Activated T-helper 1 cell treated with anti-CD3 and anti-CD28 coated beads, Interleukin-12 subunit alpha, Interleukin-12 subunit beta, Interleukin-2, Interleukin-4 antibody, amounts not matched to agents 30 ng/mL and 10 ng/mL and 1 ng/mL, durations not matched to agents 14 hours and 24 hours and 36 hours (primary cell): ENCODE results near the gene RNF208. TPM values are rescaled to one million over a fixed set of nuclear protein-coding genes. Genes with fewer than 3 reads are reported as not detected.
"Not testable (repeated sequence)": the region's sequence is repeated elsewhere in the genome, so short reads cannot be mapped to it uniquely, and the experiment has no call there.

Experiments used
- DNase-seq: peaks from one replicate; pipeline ENCODE4 v3.0.0; 2021; ENCODE audit warnings: low spot score
- H3K27ac Mint-ChIP-seq: one replicate; pipeline ENCODE4 v1.8.0; 2021; ENCODE audit warnings: mild to moderate bottlenecking, mixed read lengths
- H3K27me3 Mint-ChIP-seq: one replicate; pipeline ENCODE4 v1.8.0; 2022; ENCODE audit warnings: mild to moderate bottlenecking, moderate library complexity, mixed read lengths; ENCODE audit not compliant: insufficient read depth
- H3K36me3 Mint-ChIP-seq: one replicate; pipeline ENCODE4 v1.8.0; 2021; ENCODE audit warnings: low read depth, mixed read lengths
- H3K4me1 Mint-ChIP-seq: one replicate; pipeline ENCODE4 v1.8.0; 2021; ENCODE audit warnings: low read depth, mixed read lengths
- H3K4me3 Mint-ChIP-seq: one replicate; pipeline ENCODE4 v1.8.0; 2021; ENCODE audit warnings: mild to moderate bottlenecking, moderate library complexity, mixed read lengths
- H3K9me3 Mint-ChIP-seq: one replicate; pipeline ENCODE4 v1.8.0; 2021; ENCODE audit warnings: mixed read lengths
- intact Hi-C: fragments of 100-400 bp; cut with micrococcal nuclease; formaldehyde crosslinking; loops from one replicate; pipeline ENCODE4 v1.15.1; 2024
- total RNA-seq: library from RNA; stranded (reverse); gene quantifications from 2 replicates; pipeline ENCODE4 v1.2.3, GENCODE V29; 2022

The RNF208 gene
- total RNA-seq, 1 donor from 2014 or later, result 11.0 TPM

GRCh38 chr9:137240841-137241489, 18.9 kb upstream of the RNF208 start, which contains the start of gene TUBB4B:
Gene TUBB4B (plus strand): TSS chr9:137241287. CDS start chr9:137241361, 74 bp downstream.
- intact Hi-C loops, result loop anchor here (1.0 to 5.0 kb wide), 9 partner anchors 14 to 450 kb away; partner anchors contain the start of genes ANAPC2, EXD3, MRPL41 and NELFB
- Mint-ChIP-seq H3K36me3 (peaks cover 23% of the 10 kb centered on the region), H3K27me3 (no peaks in the 10 kb centered on the region), H3K27ac (peak within 1 kb of the TSS; percentile 91), H3K9me3 (no peaks in the 10 kb centered on the region), H3K4me1 (peaks cover 22% of the 10 kb centered on the region), H3K4me3 (peak within 1 kb of the TSS; percentile 92)
- DNase-seq, result peak; percentile 98

- H3K27ac Mint-ChIP-seq, result no peak overlapping the region
- peaks cover 22% of the 10 kb centered on the region for H3K4me1 Mint-ChIP-seq
These were observed 18.3 kb upstream of the RNF208 start for GRCh38 chr9:137240318-137240840.

GRCh38 chr9:137239541-137240200, 17.6 kb upstream of the RNF208 start:
- intact Hi-C loops, result loop anchor here (2.0 to 5.0 kb wide), 4 partner anchors 183 to 449 kb away; partner anchors contain the start of genes EXD3, NOXA1, NPDC1 and TMEM141
- peaks cover 23% of the 10 kb centered on the region for H3K36me3 Mint-ChIP-seq
- H3K9me3 Mint-ChIP-seq, DNase-seq, H3K27me3 Mint-ChIP-seq: not testable (repeated sequence)
- peaks cover 22% of the 10 kb centered on the region for H3K4me1 Mint-ChIP-seq
- H3K4me3 Mint-ChIP-seq, result peak overlapping the region; percentile 83
- peak overlapping the region; percentile 58 for H3K27ac Mint-ChIP-seq

More at GRCh38 chr9:137240318-137240840, 18.3 kb upstream of the RNF208 start:
- peaks cover 23% of the 10 kb centered on the region for H3K36me3 Mint-ChIP-seq
- intact Hi-C loops, result loop anchor here (2.0 to 5.0 kb wide), 4 partner anchors 182 to 450 kb away; partner anchors contain the start of genes EXD3, NOXA1, NPDC1 and TMEM141
- no peaks in the 10 kb centered on the region for H3K9me3 Mint-ChIP-seq
- peak; percentile 68 for DNase-seq
- no peaks in the 10 kb centered on the region for H3K27me3 Mint-ChIP-seq
- peak overlapping the region; percentile 83 for H3K4me3 Mint-ChIP-seq

GRCh38 chr9:137237759-137238726, 16.0 kb upstream of the RNF208 start:
- Mint-ChIP-seq H3K27me3 (peaks cover 5% of the 10 kb centered on the region), H3K27ac (no peak overlapping the region), H3K4me3 (no peak overlapping the region), H3K36me3 (peaks cover 14% of the 10 kb centered on the region), H3K4me1 (peaks cover 9% of the 10 kb centered on the region), H3K9me3 (no peaks in the 10 kb centered on the region)
- intact Hi-C loops, result no loop called here
- no peak for DNase-seq

GRCh38 chr9:137236936-137237421, 14.9 kb upstream of the RNF208 start:
- no peaks in the 10 kb centered on the region for H3K9me3 Mint-ChIP-seq
- peaks cover 4% of the 10 kb centered on the region for H3K36me3 Mint-ChIP-seq
- H3K27me3 Mint-ChIP-seq, result peaks cover 5% of the 10 kb centered on the region
- DNase-seq, result no peak
- no peaks in the 10 kb centered on the region for H3K4me1 Mint-ChIP-seq
- no peak overlapping the region for H3K4me3 Mint-ChIP-seq
- H3K27ac Mint-ChIP-seq, result no peak overlapping the region
- intact Hi-C loops, result loop anchor here (1.0 kb wide), 4 partner anchors 10 to 119 kb away; partner anchors contain the start of genes NELFB and RNF224

- peaks cover 4% of the 10 kb centered on the region for H3K36me3 Mint-ChIP-seq
- H3K9me3 Mint-ChIP-seq, result no peaks in the 10 kb centered on the region
- peaks cover 5% of the 10 kb centered on the region for H3K27me3 Mint-ChIP-seq
- peak; percentile 83 for DNase-seq
- no peak overlapping the region for H3K27ac Mint-ChIP-seq
- H3K4me3 Mint-ChIP-seq, result no peak overlapping the region
- intact Hi-C loops, result loop anchor here (1.0 kb wide), 4 partner anchors 9 to 118 kb away; partner anchors contain the start of genes NELFB and RNF224
- H3K4me1 Mint-ChIP-seq, result no peaks in the 10 kb centered on the region
These were observed 14.3 kb upstream of the RNF208 start for GRCh38 chr9:137236238-137236935.

GRCh38 chr9:137235424-137236237, 13.6 kb upstream of the RNF208 start:
- H3K9me3 Mint-ChIP-seq, result no peaks in the 10 kb centered on the region
- H3K4me1 Mint-ChIP-seq, result no peaks in the 10 kb centered on the region
- no peak overlapping the region for H3K4me3 Mint-ChIP-seq
- DNase-seq, result no peak
- intact Hi-C loops, result loop anchor here (1.0 kb wide), 4 partner anchors 8 to 117 kb away; partner anchors contain the start of genes NELFB and RNF224
- H3K27ac Mint-ChIP-seq, result no peak overlapping the region
- peaks cover 5% of the 10 kb centered on the region for H3K27me3 Mint-ChIP-seq
- H3K36me3 Mint-ChIP-seq, result peaks cover 2% of the 10 kb centered on the region

- H3K27me3 Mint-ChIP-seq, result peaks cover 5% of the 10 kb centered on the region
- intact Hi-C loops, result no loop called here
- peaks cover 2% of the 10 kb centered on the region for H3K36me3 Mint-ChIP-seq
- no peaks in the 10 kb centered on the region for H3K4me1 Mint-ChIP-seq
- no peak overlapping the region for H3K4me3 Mint-ChIP-seq
- no peak for DNase-seq
- H3K9me3 Mint-ChIP-seq, result no peaks in the 10 kb centered on the region
- no peak overlapping the region for H3K27ac Mint-ChIP-seq
These were observed 12.9 kb upstream of the RNF208 start for GRCh38 chr9:137234758-137235423.

GRCh38 chr9:137234055-137234697, 12.1 kb upstream of the RNF208 start:
- H3K36me3 Mint-ChIP-seq, result peaks cover 2% of the 10 kb centered on the region
- H3K4me1 Mint-ChIP-seq, result no peaks in the 10 kb centered on the region
- intact Hi-C loops, result no loop called here
- no peaks in the 10 kb centered on the region for H3K9me3 Mint-ChIP-seq
- no peak overlapping the region for H3K27ac Mint-ChIP-seq
- H3K27me3 Mint-ChIP-seq, result peaks cover 5% of the 10 kb centered on the region
- DNase-seq, result no peak
- H3K4me3 Mint-ChIP-seq, result no peak overlapping the region

- H3K4me1 Mint-ChIP-seq, result no peaks in the 10 kb centered on the region
- no peak for DNase-seq
- H3K4me3 Mint-ChIP-seq, result no peak overlapping the region
- intact Hi-C loops, result no loop called here
- H3K27me3 Mint-ChIP-seq, result peaks cover 5% of the 10 kb centered on the region
- H3K27ac Mint-ChIP-seq, result no peak overlapping the region
- H3K36me3 Mint-ChIP-seq, result no peaks in the 10 kb centered on the region
- no peaks in the 10 kb centered on the region for H3K9me3 Mint-ChIP-seq
These were observed 11.3 kb upstream of the RNF208 start for GRCh38 chr9:137233143-137233980.
